Endothelial cell of umbilical vein (primary cell): ENCODE data around the gene TMEM234. TPM values are rescaled to one million over a fixed set of nuclear protein-coding genes. Genes with fewer than 3 reads are reported as not detected.

Source experiments
- BruUV-seq: library from RNA; stranded (reverse); fragments of 400-500 nt; replicated peaks from 2 replicates; lab custom pipeline; 2021; lab: Mats Ljungman, UMichigan
- CTCF ChIA-PET: fragments of 300-600, 350-600 bp; sonication (Branson Sonifier 250); formaldehyde crosslinking; loops from one replicate; lab custom pipeline; 2021; ENCODE audit warnings: antibody characterized with exemption, inconsistent platforms; lab: Charles Lee
- POLR2A ChIA-PET: fragments of 300-600, 350-600 bp; sonication (Branson Sonifier 250); formaldehyde crosslinking; loops from one replicate; lab custom pipeline; 2021; ENCODE audit warnings: antibody characterized with exemption, inconsistent platforms; lab: Charles Lee
- DNase-seq: peaks from one replicate; pipeline ENCODE4 v3.0.0-alpha.2; 2011; ENCODE audit warnings: low read depth, low spot score
- FAIRE-seq: peaks from 2 replicates; lab custom pipeline; 2011; peaks lifted over from hg19 to GRCh38; lab: Jason Lieb, UNC
- H2AFZ ChIP-seq: 2 replicates; pipeline ENCODE4 v1.6.0; 2012; ENCODE audit warnings: low read depth, low read length, control low read depth, inconsistent platforms
- H3K27ac ChIP-seq: 2 replicates; pipeline ENCODE4 v1.5.1; 2011; ENCODE audit warnings: low read depth, mild to moderate bottlenecking, control low read depth, low read length, moderate library complexity; ENCODE audit not compliant: insufficient read depth
- H3K27me3 ChIP-seq, 2 experiments: 2 replicates each; pipeline versions ENCODE4 v1.6.0 to v1.6.1; 2011; ENCODE audit warnings: low read length in 2 of 2, mixed read lengths in 1 of 2; ENCODE audit not compliant: control insufficient read depth in 2 of 2, insufficient read depth in 2 of 2
- H3K36me3 ChIP-seq, 2 experiments: 2 replicates in 1 of 2; 3 replicates in 1 of 2; pipeline ENCODE4 v1.5.1; 2011; ENCODE audit warnings: low read length in 2 of 2, mild to moderate bottlenecking in 1 of 2, moderate library complexity in 1 of 2; ENCODE audit not compliant: control insufficient read depth in 2 of 2, insufficient read depth in 2 of 2; ENCODE audit errors: extremely low read depth in 1 of 2
- H3K4me1 ChIP-seq: 3 replicates; pipeline ENCODE4 v1.5.1; 2011; ENCODE audit warnings: mild to moderate bottlenecking, low read length; ENCODE audit not compliant: control insufficient read depth, insufficient read depth; ENCODE audit errors: extremely low read depth
- H3K4me2 ChIP-seq: 2 replicates; pipeline ENCODE4 v1.6.1; 2011; ENCODE audit warnings: low read length, control low read depth, mixed read lengths; ENCODE audit not compliant: insufficient read depth
- H3K4me3 ChIP-seq, 3 experiments: fragments of 200-600 bp in 1 of 3; sonication (generic), shearing (Covaris generic) in 1 of 3; replicated peaks in 1 of 3; 2 replicates each; pipeline ENCODE4 v1.5.1; 2011 to 2016; ENCODE audit warnings: control low read depth in 3 of 3, low read length in 3 of 3, mild to moderate bottlenecking in 2 of 3, inconsistent platforms in 1 of 3, low read depth in 1 of 3, moderate library complexity in 1 of 3; ENCODE audit not compliant: insufficient read depth in 1 of 3
- H3K79me2 ChIP-seq: 2 replicates; pipeline ENCODE4 v1.6.0; 2012; ENCODE audit warnings: low read length, inconsistent platforms; ENCODE audit not compliant: control insufficient read depth, insufficient read depth
- H3K9ac ChIP-seq: replicated peaks from 2 replicates; pipeline ENCODE3; 2011; ENCODE audit warnings: low read length, control low read depth; ENCODE audit not compliant: insufficient read depth; ENCODE audit errors: extremely low read depth
- H3K9me1 ChIP-seq: replicated peaks from 3 replicates; pipeline ENCODE4 v1.6.0; 2011; ENCODE audit warnings: mild to moderate bottlenecking, low read length; ENCODE audit not compliant: control insufficient read depth, insufficient read depth; ENCODE audit errors: extremely low read depth
- H3K9me3 ChIP-seq: replicated peaks from 2 replicates; pipeline ENCODE4 v1.5.1; 2012; ENCODE audit warnings: low read length, inconsistent platforms; ENCODE audit not compliant: control insufficient read depth, insufficient read depth
- H4K20me1 ChIP-seq: replicated peaks from 2 replicates; pipeline ENCODE3; 2011; ENCODE audit warnings: mild to moderate bottlenecking, low read length; ENCODE audit not compliant: control insufficient read depth, insufficient read depth; ENCODE audit errors: extremely low read depth
- EZH2 ChIP-seq: IDR thresholded peaks from 2 replicates; pipeline ENCODE4 v1.6.1; 2012; ENCODE audit warnings: borderline replicate concordance, low read depth, mild to moderate bottlenecking, moderate library complexity, low read length, inconsistent platforms; ENCODE audit not compliant: severe bottlenecking
- FOS ChIP-seq: IDR thresholded peaks from 2 replicates; pipeline ENCODE4 v1.6.1; 2011; ENCODE audit warnings: mild to moderate bottlenecking, low read length, moderate library complexity, borderline replicate concordance; ENCODE audit not compliant: insufficient read depth
- GATA2 ChIP-seq: IDR thresholded peaks from 2 replicates; pipeline ENCODE4 v1.7.0; 2011; ENCODE audit warnings: low read depth, mild to moderate bottlenecking, moderate library complexity, mixed read lengths, low read length; ENCODE audit not compliant: insufficient read length, insufficient read depth
- JUN ChIP-seq: IDR thresholded peaks from 2 replicates; pipeline ENCODE4 v1.6.1; 2011; ENCODE audit warnings: borderline replicate concordance, low read depth; ENCODE audit not compliant: insufficient read length, insufficient read depth
- MYC ChIP-seq: IDR thresholded peaks from one replicate; pipeline ENCODE4 v1.6.1; 2011; ENCODE audit warnings: mild to moderate bottlenecking, low read depth, low read length
- POLR2A ChIP-seq: IDR thresholded peaks from 2 replicates; pipeline ENCODE4 v1.6.1; 2012; ENCODE audit warnings: low read depth, mild to moderate bottlenecking, control low read depth, low read length
- POLR2AphosphoS5 ChIP-seq: IDR thresholded peaks from 2 replicates; pipeline ENCODE4 v1.6.1; 2012; ENCODE audit warnings: low read depth, mild to moderate bottlenecking, control low read depth, low read length, moderate library complexity; ENCODE audit not compliant: insufficient read depth
- dilution Hi-C: fragments of 300-500 bp; cut with MboI; formaldehyde crosslinking; loops from one replicate; pipeline ENCODE4 v1.15.0; 2019; ENCODE audit warnings: low sequenced_read_pairs; ENCODE audit not compliant: extremely low pct_ligation_motif_present
- intact Hi-C: fragments of 100-400 bp; cut with micrococcal nuclease; formaldehyde crosslinking; loops from one replicate; pipeline ENCODE4 v1.10.0; 2022
- polyA plus RNA-seq, 4 experiments: library from polyadenylated mRNA; depleted of rRNA in 3 of 4; stranded (reverse) in 3 of 4; unstranded in 1 of 4; fragments of >200 nt; gene quantifications; 2 replicates each; pipeline versions ENCODE4 v1.2.1 to v1.2.3, GENCODE V29; 2011 to 2012; ENCODE audit warnings: missing spikeins in 1 of 4
- total RNA-seq: library from RNA; stranded (reverse); gene quantifications from 2 replicates; pipeline ENCODE4 v1.2.3, GENCODE V29; 2021
- TF ChIP-seq, protein P1 (sequence below), 2 donors: IDR thresholded peaks; 1 replicate in 1 of 2; 2 replicates in 1 of 2; pipeline ENCODE4 v1.5.1; 2011; ENCODE audit warnings: low read length in 2 of 2, mild to moderate bottlenecking in 2 of 2, moderate library complexity in 2 of 2, control low read depth in 1 of 2, inconsistent platforms in 1 of 2, low read depth in 1 of 2; ENCODE audit not compliant: insufficient read depth in 1 of 2; ENCODE audit errors: extremely low read depth in 1 of 2
- TF ChIP-seq, protein P2 (sequence below): IDR thresholded peaks from 2 replicates; pipeline ENCODE4 v1.6.1; 2011; ENCODE audit not compliant: insufficient read depth, insufficient read length

The TMEM234 gene
- total and polyA plus RNA-seq, 2 donors (not counting 3 experiments of a cell fraction or from before 2014, with no cell fraction given): 20.7 to 21.3 TPM

DNA sequence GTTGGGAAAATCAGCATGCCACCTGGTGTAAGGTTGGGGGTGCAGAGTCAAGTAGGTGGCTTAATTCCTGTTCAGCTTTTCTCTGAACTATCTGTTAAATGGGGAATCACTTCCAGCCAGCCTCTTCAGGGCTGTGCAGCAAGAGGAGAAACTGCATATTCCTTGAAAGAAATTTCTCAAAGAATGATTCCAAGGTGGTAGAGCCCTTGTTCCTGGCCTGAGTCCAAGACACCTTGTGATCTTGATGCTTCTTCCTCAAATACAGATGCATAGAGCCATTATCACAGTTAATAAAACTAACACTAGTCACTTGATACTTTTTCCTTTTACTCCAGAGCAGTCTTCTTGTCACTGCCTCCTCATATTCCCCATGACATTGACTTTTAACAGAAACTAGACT, 37.5 kb downstream of the TMEM234 start:
- no TSS peak for BruUV-seq
- H2AFZ ChIP-seq: no peak overlapping the region
- CTCF ChIA-PET: no interaction called here
- no peak overlapping the region for H3K27ac ChIP-seq
- no peaks in the 10 kb centered on the region for H3K9me3 ChIP-seq
- H3K9ac ChIP-seq: no peak overlapping the region
- H3K4me1 ChIP-seq: peaks cover 17% of the 10 kb centered on the region
- no peak for DNase-seq
- TF ChIP-seq, protein P1, sequence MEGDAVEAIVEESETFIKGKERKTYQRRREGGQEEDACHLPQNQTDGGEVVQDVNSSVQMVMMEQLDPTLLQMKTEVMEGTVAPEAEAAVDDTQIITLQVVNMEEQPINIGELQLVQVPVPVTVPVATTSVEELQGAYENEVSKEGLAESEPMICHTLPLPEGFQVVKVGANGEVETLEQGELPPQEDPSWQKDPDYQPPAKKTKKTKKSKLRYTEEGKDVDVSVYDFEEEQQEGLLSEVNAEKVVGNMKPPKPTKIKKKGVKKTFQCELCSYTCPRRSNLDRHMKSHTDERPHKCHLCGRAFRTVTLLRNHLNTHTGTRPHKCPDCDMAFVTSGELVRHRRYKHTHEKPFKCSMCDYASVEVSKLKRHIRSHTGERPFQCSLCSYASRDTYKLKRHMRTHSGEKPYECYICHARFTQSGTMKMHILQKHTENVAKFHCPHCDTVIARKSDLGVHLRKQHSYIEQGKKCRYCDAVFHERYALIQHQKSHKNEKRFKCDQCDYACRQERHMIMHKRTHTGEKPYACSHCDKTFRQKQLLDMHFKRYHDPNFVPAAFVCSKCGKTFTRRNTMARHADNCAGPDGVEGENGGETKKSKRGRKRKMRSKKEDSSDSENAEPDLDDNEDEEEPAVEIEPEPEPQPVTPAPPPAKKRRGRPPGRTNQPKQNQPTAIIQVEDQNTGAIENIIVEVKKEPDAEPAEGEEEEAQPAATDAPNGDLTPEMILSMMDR (IDR thresholded peaks at IDR 0.05; ENCODE audit: extremely low read depth in 1 of 2, insufficient read depth in 1 of 2, low read depth in 1 of 2, low read length in 2 of 2): no peak
- TF ChIP-seq MYC: no peak
- intact Hi-C loops: no loop called here
- no peaks in the 10 kb centered on the region for H4K20me1 ChIP-seq
- no peaks in the 10 kb centered on the region for H3K27me3 ChIP-seq
- POLR2A ChIA-PET: no interaction called here
- dilution Hi-C loops: no loop called here
- peaks cover 23 to 25% of the 10 kb centered on the region in 2 experiments for H3K36me3 ChIP-seq
- peaks cover 65% of the 10 kb centered on the region for H3K79me2 ChIP-seq
- no peak overlapping the region for H3K4me2 ChIP-seq
- peak; percentile 28 for FAIRE-seq
- no peaks in the 10 kb centered on the region for H3K9me1 ChIP-seq
- H3K4me3 ChIP-seq: no peak overlapping the region

DNA sequence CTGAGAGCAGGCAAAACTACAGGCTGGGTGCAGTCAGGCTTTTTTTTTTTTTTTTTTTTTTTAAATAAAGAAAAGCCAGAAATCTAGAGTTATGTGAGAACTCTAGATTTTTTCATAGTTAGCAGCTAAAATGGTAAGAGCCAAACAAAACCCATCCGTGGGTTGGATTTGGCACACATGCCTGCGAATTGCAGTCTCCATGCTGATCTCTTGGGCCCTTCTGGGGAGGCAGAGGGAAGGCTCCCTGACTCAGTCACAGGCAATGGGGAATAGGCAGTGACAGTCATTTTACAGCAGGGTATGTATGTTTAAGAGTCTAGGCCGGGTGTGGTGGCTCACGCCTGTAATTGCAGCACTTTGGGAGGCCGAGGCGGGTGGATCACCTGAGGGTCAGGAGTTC, 40.1 kb downstream of the TMEM234 start:
- no peak overlapping the region for H3K27ac ChIP-seq
- no peak overlapping the region for H2AFZ ChIP-seq
- no peaks in the 10 kb centered on the region for H4K20me1 ChIP-seq
- intact Hi-C loops: no loop called here
- H3K9ac ChIP-seq: no peak overlapping the region
- H3K9me3 ChIP-seq: no peaks in the 10 kb centered on the region
- peaks cover 22% of the 10 kb centered on the region for H3K4me1 ChIP-seq
- ChIA-PET CTCF (interaction anchor here (1.2 kb wide), 1 partner anchor 10 kb away, joined by 6 read pairs; no protein-coding TSS in a partner anchor), POLR2A (interaction anchor here (0.7 kb wide), 1 partner anchor 14 kb away, joined by 3 read pairs; no protein-coding TSS in a partner anchor)
- H3K79me2 ChIP-seq: peaks cover 58% of the 10 kb centered on the region
- H3K36me3 ChIP-seq: peaks cover 12 to 18% of the 10 kb centered on the region in 2 experiments
- no peak for DNase-seq
- dilution Hi-C loops: no loop called here
- BruUV-seq: no TSS peak
- TF ChIP-seq POLR2AphosphoS5: no peak
- TF ChIP-seq EZH2: no peak
- TF ChIP-seq, protein P1 (IDR thresholded peaks at IDR 0.05; ENCODE audit: extremely low read depth in 1 of 2, insufficient read depth in 1 of 2, low read depth in 1 of 2, low read length in 2 of 2): no peak
- TF ChIP-seq MYC: no peak
- TF ChIP-seq GATA2: no peak
- no peak for TF ChIP-seq POLR2A
- TF ChIP-seq, protein P2, sequence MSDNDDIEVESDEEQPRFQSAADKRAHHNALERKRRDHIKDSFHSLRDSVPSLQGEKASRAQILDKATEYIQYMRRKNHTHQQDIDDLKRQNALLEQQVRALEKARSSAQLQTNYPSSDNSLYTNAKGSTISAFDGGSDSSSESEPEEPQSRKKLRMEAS: no peak
- no peak for TF ChIP-seq FOS
- no peak for TF ChIP-seq JUN
- H3K4me2 ChIP-seq: peak overlapping the region; percentile 96
- H3K4me3 ChIP-seq: no peak overlapping the region
- no peaks in the 10 kb centered on the region for H3K9me1 ChIP-seq
- no peaks in the 10 kb centered on the region for H3K27me3 ChIP-seq
- no peak for FAIRE-seq
